GM23338 (cell line): ENCODE data around the gene PDZK1IP1. TPM values are rescaled to one million over a fixed set of nuclear protein-coding genes. Genes with fewer than 3 reads are reported as not detected.

ENCODE experiments used
- ATAC-seq: fragments of 200-7000 bp; cut with Tn5 transposase; 3 replicates; pipeline ENCODE4 v1.9.1; 2020
- DNase-seq: peaks from one replicate; pipeline ENCODE4 v3.0.0-alpha.2; 2015; ENCODE audit warnings: low spot score
- H2AFZ ChIP-seq: fragments of 200-600 bp; sonication (generic); 2 replicates; pipeline ENCODE4 v1.8.0; 2016; ENCODE audit warnings: antibody characterized with exemption, mild to moderate bottlenecking, moderate library complexity
- H3F3A ChIP-seq: fragments of 200-600 bp; sonication (generic); replicated peaks from 2 replicates; pipeline ENCODE4 v1.8.0; 2017; ENCODE audit warnings: antibody characterized with exemption, mixed run types, low read depth
- H3K27ac ChIP-seq: fragments of 200-600 bp; sonication (generic); 2 replicates; pipeline ENCODE4 v1.6.1; 2016; ENCODE audit warnings: low read depth
- H3K27me3 ChIP-seq: fragments of 200-600 bp; sonication (generic); 2 replicates; pipeline ENCODE4 v1.8.0; 2016; ENCODE audit warnings: mild to moderate bottlenecking, mixed run types, moderate library complexity; ENCODE audit not compliant: insufficient read depth
- H3K36me3 ChIP-seq: fragments of 200-600 bp; sonication (generic); 2 replicates; pipeline ENCODE4 v1.8.0; 2016; ENCODE audit warnings: mild to moderate bottlenecking; ENCODE audit not compliant: insufficient read depth
- H3K4me1 ChIP-seq: fragments of 200-600 bp; sonication (generic); 2 replicates; pipeline ENCODE4 v1.8.0; 2016; ENCODE audit warnings: mild to moderate bottlenecking, moderate library complexity; ENCODE audit not compliant: insufficient read depth
- H3K4me2 ChIP-seq: fragments of 200-600 bp; sonication (generic); 2 replicates; pipeline ENCODE4 v1.7.1; 2017; ENCODE audit warnings: mixed run types
- H3K4me3 ChIP-seq: fragments of 200-600 bp; sonication (generic); 2 replicates; pipeline ENCODE4 v1.6.1; 2016; ENCODE audit warnings: mixed run types
- H3K79me2 ChIP-seq: fragments of 200-600 bp; sonication (generic); replicated peaks from 2 replicates; pipeline ENCODE4 v1.8.0; 2017; ENCODE audit warnings: mild to moderate bottlenecking; ENCODE audit not compliant: insufficient read depth
- H3K9me2 ChIP-seq: fragments of 200-600 bp; sonication (generic); 2 replicates; pipeline ENCODE4 v1.8.0; 2017; ENCODE audit not compliant: insufficient read depth
- H4K20me1 ChIP-seq: fragments of 200-600 bp; sonication (generic); replicated peaks from 2 replicates; pipeline ENCODE4 v1.8.0; 2017; ENCODE audit warnings: mild to moderate bottlenecking; ENCODE audit not compliant: insufficient read depth
- H3K27ac Mint-ChIP-seq: 2 replicates; pipeline ENCODE4 v1.8.0; 2020; ENCODE audit warnings: inconsistent platforms, mild to moderate bottlenecking, moderate library complexity, mixed read lengths
- H3K27me3 Mint-ChIP-seq: 3 replicates; pipeline ENCODE4 v1.8.0; 2022; ENCODE audit warnings: low read depth, mild to moderate bottlenecking, moderate library complexity, mixed read lengths, inconsistent platforms; ENCODE audit not compliant: insufficient read depth, poor library complexity
- H3K36me3 Mint-ChIP-seq: 3 replicates; pipeline ENCODE4 v1.8.0; 2021; ENCODE audit warnings: low read depth, mild to moderate bottlenecking, inconsistent platforms, moderate library complexity, mixed read lengths
- H3K4me1 Mint-ChIP-seq: 3 replicates; pipeline ENCODE4 v1.8.0; 2020; ENCODE audit warnings: mild to moderate bottlenecking, inconsistent platforms, mixed read lengths
- H3K4me3 Mint-ChIP-seq: 3 replicates; pipeline ENCODE4 v1.8.0; 2021; ENCODE audit warnings: moderate library complexity, mild to moderate bottlenecking, inconsistent platforms, mixed read lengths
- H3K9me3 Mint-ChIP-seq: 3 replicates; pipeline ENCODE4 v1.8.0; 2020; ENCODE audit warnings: moderate library complexity, mild to moderate bottlenecking, inconsistent platforms, mixed read lengths
- CREB1 ChIP-seq: fragments of 250-450 bp; sonication (Bioruptor Pico); IDR thresholded peaks from 2 replicates; pipeline ENCODE4 v1.5.0; 2020; ENCODE audit warnings: low read depth, mild to moderate bottlenecking, moderate library complexity
- CTCF ChIP-seq, 2 experiments: fragments of 200-600 bp in 1 of 2; sonication (generic) in 1 of 2; conservative IDR thresholded peaks; 2 replicates each; pipeline versions ENCODE4 v1.5.1 to v1.6.1; 2016 to 2017; ENCODE audit warnings: antibody characterized with exemption in 2 of 2, low read depth in 2 of 2, mild to moderate bottlenecking in 2 of 2, moderate library complexity in 1 of 2
- ETS1 ChIP-seq: IDR thresholded peaks from 2 replicates; pipeline ENCODE4 v1.6.1; 2016; ENCODE audit warnings: antibody characterized with exemption
- EZH2 ChIP-seq: fragments of 200-600 bp; sonication (generic); IDR thresholded peaks from one replicate; pipeline ENCODE4 v1.8.0; 2017; ENCODE audit warnings: antibody characterized with exemption, mild to moderate bottlenecking, low read depth; ENCODE audit not compliant: unreplicated experiment
- EZH2phosphoT487 ChIP-seq: fragments of 200-600 bp; sonication (generic); IDR thresholded peaks from one replicate; pipeline ENCODE4 v1.8.1; 2018; ENCODE audit warnings: antibody characterized with exemption; ENCODE audit not compliant: unreplicated experiment
- JUNB ChIP-seq: IDR thresholded peaks from one replicate; pipeline ENCODE4 v1.6.1; 2016; ENCODE audit warnings: antibody characterized with exemption; ENCODE audit not compliant: unreplicated experiment
- NANOG ChIP-seq: IDR thresholded peaks from 2 replicates; pipeline ENCODE4 v1.6.1; 2016; ENCODE audit warnings: antibody characterized with exemption, borderline replicate concordance
- POLR2AphosphoS5 ChIP-seq: IDR thresholded peaks from 2 replicates; pipeline ENCODE4 v1.6.1; 2016; ENCODE audit warnings: antibody characterized with exemption, low read depth
- REST ChIP-seq: IDR thresholded peaks from one replicate; pipeline ENCODE4 v1.6.1; 2018; ENCODE audit warnings: antibody characterized with exemption; ENCODE audit not compliant: unreplicated experiment
- STAT1 ChIP-seq: IDR thresholded peaks from one replicate; pipeline ENCODE4 v1.6.1; 2016; ENCODE audit warnings: antibody characterized with exemption; ENCODE audit not compliant: unreplicated experiment
- ZNF114 ChIP-seq: fragments of 250-450 bp; sonication (Bioruptor Pico); IDR thresholded peaks from 2 replicates; pipeline ENCODE4 v1.5.0; 2020; ENCODE audit warnings: mild to moderate bottlenecking, moderate library complexity
- ZNF331 ChIP-seq: fragments of 250-450 bp; sonication (Bioruptor Pico); IDR thresholded peaks from 2 replicates; pipeline ENCODE4 v1.5.0; 2020; ENCODE audit warnings: low read depth, mild to moderate bottlenecking, moderate library complexity
- ZNF462 ChIP-seq: fragments of 250-450 bp; sonication (Bioruptor Pico); IDR thresholded peaks from 2 replicates; pipeline ENCODE4 v1.5.0; 2020; ENCODE audit warnings: mild to moderate bottlenecking, moderate library complexity
- polyA plus RNA-seq: library from polyadenylated mRNA; unstranded; fragments of >200 nt; fragmentation: Nextera tagmentation; extraction: Ambion mirVana; gene quantifications from 2 replicates; pipeline ENCODE4 v1.2.1, GENCODE V29; 2016
- total RNA-seq: library from RNA; depleted of rRNA; stranded (reverse); fragments of >200 nt; shearing (Covaris generic); gene quantifications from 2 replicates; pipeline ENCODE4 v1.2.3, GENCODE V29; 2014

PDZK1IP1 gene
- total and polyA plus RNA-seq, 2 experiments from 2014 or later, result not detected

GRCh38 chr1:47210666-47211065 is 20.8 kb upstream of the PDZK1IP1 start:
- Mint-ChIP-seq H3K9me3 (peaks cover 10% of the 10 kb centered on the region; the same call in 2 of the 3 replicates), H3K27me3 (peaks cover 25% of the 10 kb centered on the region), H3K4me1 (peaks cover 31% of the 10 kb centered on the region), H3K4me3 (no peak overlapping the region), H3K36me3 (peaks cover 6% of the 10 kb centered on the region), H3K27ac (no peak overlapping the region)
- H3K9me2 ChIP-seq, result no peaks in the 10 kb centered on the region
- H4K20me1 ChIP-seq, result no peaks in the 10 kb centered on the region
- H3K79me2 ChIP-seq, result no peaks in the 10 kb centered on the region
- H3K4me2 ChIP-seq, result no peak overlapping the region
- peaks cover 66% of the 10 kb centered on the region for H3K27me3 ChIP-seq
- H3K4me3 ChIP-seq, result no peak overlapping the region
- peaks cover 24% of the 10 kb centered on the region for H3K4me1 ChIP-seq
- H3K27ac ChIP-seq, result no peak overlapping the region
- TF ChIP-seq ZNF114 (CRISPR knock-in tag) (no peak), ZNF462 (CRISPR knock-in tag) (no peak), NANOG (no peak), ZNF331 (CRISPR knock-in tag) (no peak), CREB1 (CRISPR knock-in tag) (no peak), EZH2 (no peak), STAT1 (no peak), EZH2phosphoT487 (no peak), JUNB (no peak), POLR2AphosphoS5 (no peak), ETS1 (no peak), CTCF (conservative IDR thresholded peaks at IDR 0.05; ENCODE audit: low read depth in 2 of 2) (no peak), REST (no peak)
- DNase-seq, result no peak
- H3K36me3 ChIP-seq, result no peaks in the 10 kb centered on the region
- no peaks in the 10 kb centered on the region for H3F3A ChIP-seq
- no peak for ATAC-seq
- no peak overlapping the region for H2AFZ ChIP-seq
